PC-3 (cell line): ENCODE data around the gene TRMT2A.

Experiments
- EZH2 ChIP-seq: fragments of 300-600 bp; sonication (generic); IDR thresholded peaks from one replicate; pipeline ENCODE4 v1.6.1; 2017; ENCODE audit warnings: antibody characterized with exemption, mild to moderate bottlenecking, low read length; ENCODE audit not compliant: unreplicated experiment
- EZH2phosphoT487 ChIP-seq: fragments of 300-600 bp; sonication (generic); IDR thresholded peaks from 2 replicates; pipeline ENCODE4 v1.6.1; 2018; ENCODE audit warnings: mild to moderate bottlenecking, antibody characterized with exemption, low read length, borderline replicate concordance
- TF ChIP-seq, protein P1 (sequence below): fragments of 300-600 bp; sonication (generic); conservative IDR thresholded peaks from 2 replicates; pipeline ENCODE4 v1.5.1; 2017; ENCODE audit warnings: antibody characterized with exemption, low read depth, mild to moderate bottlenecking, low read length

DNA sequence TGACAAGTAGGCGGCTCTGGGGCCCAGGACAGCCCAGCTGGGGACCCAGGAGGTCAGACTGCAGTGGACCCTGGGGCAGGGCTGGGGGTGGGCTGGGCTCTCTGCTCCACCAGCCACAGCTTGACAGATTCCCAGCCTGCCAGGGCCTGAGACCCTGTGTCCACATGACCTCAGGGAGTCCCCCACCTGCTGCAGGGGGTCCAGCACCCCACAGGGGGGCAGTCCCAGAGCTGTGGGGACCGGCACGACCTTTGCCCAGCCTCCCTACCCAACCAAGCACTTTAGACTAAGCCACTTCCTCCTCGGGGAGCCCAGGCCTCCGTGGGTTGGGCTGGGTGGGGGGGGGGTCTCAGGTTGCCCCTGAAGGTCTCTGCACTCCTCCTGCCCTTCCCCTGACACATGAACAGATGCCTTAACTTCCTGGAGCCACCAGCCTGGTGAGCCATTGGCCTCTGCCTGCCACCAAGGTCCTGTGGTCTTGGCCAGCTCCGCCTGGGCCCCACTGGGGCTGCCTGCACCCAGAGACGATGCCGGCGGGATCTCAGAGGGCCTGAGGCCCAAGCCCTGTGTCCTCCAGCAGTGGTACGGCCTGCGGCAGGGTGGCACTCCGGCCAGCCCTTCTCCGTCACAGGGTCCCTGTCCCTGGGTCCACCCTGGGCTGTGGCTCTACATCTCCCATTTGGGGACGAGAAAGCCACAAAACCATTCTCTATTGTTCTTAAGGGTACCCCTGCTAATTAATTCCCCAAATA is 30.4 kb upstream of the TRMT2A start:
- TF ChIP-seq, protein P1, sequence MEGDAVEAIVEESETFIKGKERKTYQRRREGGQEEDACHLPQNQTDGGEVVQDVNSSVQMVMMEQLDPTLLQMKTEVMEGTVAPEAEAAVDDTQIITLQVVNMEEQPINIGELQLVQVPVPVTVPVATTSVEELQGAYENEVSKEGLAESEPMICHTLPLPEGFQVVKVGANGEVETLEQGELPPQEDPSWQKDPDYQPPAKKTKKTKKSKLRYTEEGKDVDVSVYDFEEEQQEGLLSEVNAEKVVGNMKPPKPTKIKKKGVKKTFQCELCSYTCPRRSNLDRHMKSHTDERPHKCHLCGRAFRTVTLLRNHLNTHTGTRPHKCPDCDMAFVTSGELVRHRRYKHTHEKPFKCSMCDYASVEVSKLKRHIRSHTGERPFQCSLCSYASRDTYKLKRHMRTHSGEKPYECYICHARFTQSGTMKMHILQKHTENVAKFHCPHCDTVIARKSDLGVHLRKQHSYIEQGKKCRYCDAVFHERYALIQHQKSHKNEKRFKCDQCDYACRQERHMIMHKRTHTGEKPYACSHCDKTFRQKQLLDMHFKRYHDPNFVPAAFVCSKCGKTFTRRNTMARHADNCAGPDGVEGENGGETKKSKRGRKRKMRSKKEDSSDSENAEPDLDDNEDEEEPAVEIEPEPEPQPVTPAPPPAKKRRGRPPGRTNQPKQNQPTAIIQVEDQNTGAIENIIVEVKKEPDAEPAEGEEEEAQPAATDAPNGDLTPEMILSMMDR = no peak
- TF ChIP-seq EZH2phosphoT487 = no peak
- no peak for TF ChIP-seq EZH2
